IMR-90 (cell line): ENCODE measurements around the gene BST1. TPM values are rescaled to one million over a fixed set of nuclear protein-coding genes. Genes with fewer than 3 reads are reported as not detected.

Experiments used
- ATAC-seq: fragments of 200-7000 bp; cut with Tn5 transposase; 2 replicates; pipeline ENCODE4 v1.9.1; 2020; ENCODE audit warnings: low read depth, mild to moderate bottlenecking, moderate library complexity
- BruUV-seq: library from RNA; stranded (reverse); fragments of 400-500 nt; replicated peaks from 2 replicates; lab custom pipeline; 2021; lab: Mats Ljungman, UMichigan
- CTCF ChIA-PET: fragments of 300-600 bp; formaldehyde crosslinking; extraction: SDS; loops from one replicate; lab custom pipeline; 2021; ENCODE audit warnings: antibody characterized with exemption; lab: Yijun Ruan, JAX
- POLR2A ChIA-PET: fragments of 300-600 bp; sonication (Branson Sonifier 250); formaldehyde crosslinking; loops from one replicate; lab custom pipeline; 2022; ENCODE audit warnings: antibody characterized with exemption; ENCODE audit not compliant: unreplicated experiment; lab: Charles Lee
- DNase-seq: peaks from one replicate; pipeline ENCODE4 v3.0.0; 2013
- H2AFZ ChIP-seq: replicated peaks from 2 replicates; pipeline ENCODE3; 2013; ENCODE audit warnings: low read length, mild to moderate bottlenecking; ENCODE audit not compliant: poor library complexity
- H2AK5ac ChIP-seq: 2 replicates; pipeline ENCODE4 v1.6.1; 2013; ENCODE audit warnings: low read depth, low read length, inconsistent platforms
- H2AK9ac ChIP-seq: replicated peaks from 2 replicates; pipeline ENCODE3; 2013; ENCODE audit warnings: mild to moderate bottlenecking, low read depth, low read length, moderate library complexity; ENCODE audit not compliant: poor library complexity
- H2BK120ac ChIP-seq: 2 replicates; pipeline ENCODE4 v1.6.1; 2013; ENCODE audit warnings: low read depth, low read length, inconsistent platforms
- H2BK15ac ChIP-seq: 3 replicates; pipeline ENCODE4 v1.6.1; 2013; ENCODE audit warnings: low read depth, low read length, inconsistent platforms
- H2BK20ac ChIP-seq: 2 replicates; pipeline ENCODE4 v1.6.1; 2013; ENCODE audit warnings: low read depth, mild to moderate bottlenecking, inconsistent platforms, low read length, moderate library complexity
- H2BK5ac ChIP-seq: 2 replicates; pipeline ENCODE4 v1.6.1; 2013; ENCODE audit warnings: mild to moderate bottlenecking, low read depth, low read length, inconsistent platforms; ENCODE audit not compliant: poor library complexity, severe bottlenecking
- H3K14ac ChIP-seq: replicated peaks from 2 replicates; pipeline ENCODE4 v1.6.1; 2013; ENCODE audit warnings: low read depth, low read length, inconsistent platforms
- H3K18ac ChIP-seq: 2 replicates; pipeline ENCODE4 v1.6.1; 2013; ENCODE audit warnings: low read depth, low read length, control low read depth
- H3K23ac ChIP-seq: 2 replicates; pipeline ENCODE4 v1.6.1; 2013; ENCODE audit warnings: low read depth, low read length, inconsistent platforms
- H3K27ac ChIP-seq: 2 replicates; pipeline ENCODE4 v1.5.1; 2013; ENCODE audit warnings: mild to moderate bottlenecking, control low read depth, low read length; ENCODE audit not compliant: insufficient read depth
- H3K27me3 ChIP-seq: 2 replicates; pipeline ENCODE4 v1.6.1; 2013; ENCODE audit warnings: low read length; ENCODE audit not compliant: control insufficient read depth, insufficient read depth
- H3K36me3 ChIP-seq: 2 replicates; pipeline ENCODE4 v1.6.1; 2013; ENCODE audit warnings: low read length, mixed read lengths; ENCODE audit not compliant: control insufficient read depth, insufficient read depth
- H3K4ac ChIP-seq: 2 replicates; pipeline ENCODE4 v1.6.1; 2013; ENCODE audit warnings: low read depth, low read length, inconsistent platforms
- H3K4me1 ChIP-seq: 2 replicates; pipeline ENCODE4 v1.6.1; 2013; ENCODE audit warnings: low read length, mixed read lengths; ENCODE audit not compliant: control insufficient read depth, insufficient read depth
- H3K4me2 ChIP-seq: 2 replicates; pipeline ENCODE4 v1.6.1; 2013; ENCODE audit warnings: low read depth, mild to moderate bottlenecking, control low read depth, low read length, moderate library complexity
- H3K4me3 ChIP-seq: 2 replicates; pipeline ENCODE4 v1.5.1; 2013; ENCODE audit warnings: low read depth, mild to moderate bottlenecking, control low read depth, low read length, moderate library complexity; ENCODE audit not compliant: insufficient read depth
- H3K56ac ChIP-seq: 2 replicates; pipeline ENCODE4 v1.6.1; 2013; ENCODE audit warnings: low read length, inconsistent platforms; ENCODE audit not compliant: insufficient read depth; ENCODE audit errors: extremely low read depth
- H3K79me1 ChIP-seq, 2 experiments: 2 replicates each; pipeline ENCODE4 v1.6.1; 2013; ENCODE audit warnings: low read length in 2 of 2, inconsistent platforms in 1 of 2, low read depth in 1 of 2
- H3K9ac ChIP-seq: 2 replicates; pipeline ENCODE4 v1.6.1; 2013; ENCODE audit warnings: low read depth, low read length, control low read depth
- H3K9me1 ChIP-seq: 2 replicates; pipeline ENCODE4 v1.6.1; 2013; ENCODE audit warnings: low read length, inconsistent platforms; ENCODE audit not compliant: insufficient read depth
- H3K9me3 ChIP-seq: 2 replicates; pipeline ENCODE4 v1.6.1; 2013; ENCODE audit warnings: low read length; ENCODE audit not compliant: control insufficient read depth, insufficient read depth
- H4K20me1 ChIP-seq: 2 replicates; pipeline ENCODE4 v1.6.1; 2013; ENCODE audit warnings: low read length, inconsistent platforms; ENCODE audit not compliant: insufficient read depth
- H4K5ac ChIP-seq: 2 replicates; pipeline ENCODE4 v1.6.1; 2013; ENCODE audit warnings: mild to moderate bottlenecking, low read depth, low read length, control low read depth
- H4K8ac ChIP-seq, 2 experiments: 2 replicates each; pipeline ENCODE4 v1.6.1; 2013; ENCODE audit warnings: low read depth in 2 of 2, low read length in 2 of 2, control low read depth in 1 of 2, inconsistent platforms in 1 of 2
- H4K91ac ChIP-seq: 2 replicates; pipeline ENCODE4 v1.6.1; 2013; ENCODE audit warnings: low read depth, low read length, inconsistent platforms; ENCODE audit not compliant: insufficient read depth
- CEBPB ChIP-seq: IDR thresholded peaks from 2 replicates; pipeline ENCODE4 v1.6.1; 2012; ENCODE audit warnings: low read depth, low read length, improper control_type of control experiment
- CHD1 ChIP-seq: IDR thresholded peaks from 2 replicates; pipeline ENCODE4 v1.6.1; 2012; ENCODE audit warnings: low read depth, low read length, improper control_type of control experiment
- MAFK ChIP-seq: IDR thresholded peaks from 2 replicates; pipeline ENCODE4 v1.6.1; 2012; ENCODE audit warnings: low read depth, low read length, improper control_type of control experiment
- MAZ ChIP-seq: IDR thresholded peaks from 2 replicates; pipeline ENCODE4 v1.6.1; 2012; ENCODE audit warnings: low read depth, mild to moderate bottlenecking, low read length, improper control_type of control experiment, moderate library complexity, borderline replicate concordance
- MXI1 ChIP-seq: IDR thresholded peaks from 2 replicates; pipeline ENCODE4 v1.6.1; 2012; ENCODE audit warnings: low read depth, mild to moderate bottlenecking, low read length, moderate library complexity, borderline replicate concordance
- NFE2L2 ChIP-seq: fragments of 150-350 bp; IDR thresholded peaks from 2 replicates; pipeline ENCODE4 v1.6.1; 2016; ENCODE audit warnings: low read depth, mild to moderate bottlenecking, low read length
- RAD21 ChIP-seq: IDR thresholded peaks from 2 replicates; pipeline ENCODE4 v1.6.1; 2012; ENCODE audit warnings: low read length, improper control_type of control experiment
- SMC3 ChIP-seq: fragments of 150-350 bp; IDR thresholded peaks from 2 replicates; pipeline ENCODE4 v1.6.1; 2016; ENCODE audit warnings: low read depth, mild to moderate bottlenecking, antibody characterized with exemption, low read length, moderate library complexity
- dilution Hi-C: fragments of 300-500 bp; cut with HindIII; formaldehyde crosslinking; loops from one replicate; pipeline ENCODE4 v1.14.3; 2018; ENCODE audit warnings: low sequenced_read_pairs; ENCODE audit not compliant: unreplicated experiment
- in situ Hi-C: fragments of 300-500 bp; cut with MboI; formaldehyde crosslinking; loops from 3 replicates; pipeline ENCODE4 v1.14.3; 2019; ENCODE audit warnings: low sequenced_read_pairs, inconsistent platforms, mixed read lengths
- intact Hi-C: fragments of 100-400 bp; cut with micrococcal nuclease; formaldehyde crosslinking; loops from 2 replicates; pipeline ENCODE4 v1.10.0; 2022
- polyA plus RNA-seq, 3 experiments: library from polyadenylated mRNA; depleted of rRNA; stranded (reverse); fragments of >200 nt; gene quantifications; 2 replicates each; pipeline ENCODE4 v1.2.3, GENCODE V29; 2012; ENCODE audit warnings: low replicate concordance in 1 of 3
- total RNA-seq: library from RNA; depleted of rRNA; stranded (reverse); fragments of >200 nt; gene quantifications from 2 replicates; pipeline ENCODE4 v1.2.3, GENCODE V29; 2012
- TF ChIP-seq, protein P1 (sequence below): conservative IDR thresholded peaks from 2 replicates; pipeline ENCODE4 v1.5.1; 2012; ENCODE audit warnings: mild to moderate bottlenecking, low read depth, low read length, improper control_type of control experiment
- TF ChIP-seq, protein P2 (sequence below): fragments of 150-350 bp; IDR thresholded peaks from 2 replicates; pipeline ENCODE4 v1.6.1; 2017; ENCODE audit warnings: mild to moderate bottlenecking, antibody characterized with exemption, low read length, low read depth

The BST1 gene
- total and polyA plus RNA-seq, 2 of the 4 experiments (the other 2 are of a cell fraction) = 6.6 to 11.1 TPM

DNA sequence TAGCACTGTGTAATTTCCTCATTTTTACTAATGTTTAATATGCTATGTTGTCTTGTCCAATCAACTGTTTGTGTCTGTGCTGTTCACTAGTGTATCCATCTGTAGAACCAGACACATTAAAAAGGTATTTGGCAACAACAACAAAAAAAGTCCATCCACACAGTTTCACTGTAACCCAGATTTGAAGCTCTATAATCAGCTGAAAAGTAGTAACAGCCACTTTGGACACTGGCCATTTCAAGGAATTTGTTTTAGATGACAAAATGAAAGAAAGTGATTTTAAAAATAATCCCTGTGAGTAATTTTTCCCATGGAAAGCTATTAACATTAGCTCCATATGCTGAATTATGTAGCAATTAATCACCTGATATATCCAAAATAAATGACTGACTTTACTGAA is 45.5 kb upstream of the BST1 start:
- H2AK9ac ChIP-seq = no peak overlapping the region
- H3K36me3 ChIP-seq = no peaks in the 10 kb centered on the region
- no peak overlapping the region for H2AK5ac ChIP-seq
- H3K14ac ChIP-seq = no peak overlapping the region
- H3K56ac ChIP-seq = no peak overlapping the region
- no peak overlapping the region for H3K9ac ChIP-seq
- peak overlapping the region; percentile 45 for H3K4me2 ChIP-seq
- no TSS peak for BruUV-seq
- peaks cover 7% of the 10 kb centered on the region; the same call in 1 of the 2 replicates for H4K20me1 ChIP-seq
- H3K4me3 ChIP-seq = no peak overlapping the region
- no peaks in the 10 kb centered on the region for H3K9me3 ChIP-seq
- POLR2A ChIA-PET = no interaction called here
- no peak overlapping the region for H2AFZ ChIP-seq
- no peaks in the 10 kb centered on the region for H3K9me1 ChIP-seq
- no peak overlapping the region for H3K18ac ChIP-seq
- no peak overlapping the region for H2BK120ac ChIP-seq
- H2BK5ac ChIP-seq = peak overlapping the region; percentile 48
- H4K91ac ChIP-seq = no peak overlapping the region
- H3K4ac ChIP-seq = no peak overlapping the region
- DNase-seq (no peak), ATAC-seq (no peak)
- no peak overlapping the region for H2BK15ac ChIP-seq
- no peak overlapping the region for H3K27ac ChIP-seq
- H2BK20ac ChIP-seq = no peak overlapping the region
- H3K4me1 ChIP-seq = peaks cover 17% of the 10 kb centered on the region
- TF ChIP-seq, protein P1, sequence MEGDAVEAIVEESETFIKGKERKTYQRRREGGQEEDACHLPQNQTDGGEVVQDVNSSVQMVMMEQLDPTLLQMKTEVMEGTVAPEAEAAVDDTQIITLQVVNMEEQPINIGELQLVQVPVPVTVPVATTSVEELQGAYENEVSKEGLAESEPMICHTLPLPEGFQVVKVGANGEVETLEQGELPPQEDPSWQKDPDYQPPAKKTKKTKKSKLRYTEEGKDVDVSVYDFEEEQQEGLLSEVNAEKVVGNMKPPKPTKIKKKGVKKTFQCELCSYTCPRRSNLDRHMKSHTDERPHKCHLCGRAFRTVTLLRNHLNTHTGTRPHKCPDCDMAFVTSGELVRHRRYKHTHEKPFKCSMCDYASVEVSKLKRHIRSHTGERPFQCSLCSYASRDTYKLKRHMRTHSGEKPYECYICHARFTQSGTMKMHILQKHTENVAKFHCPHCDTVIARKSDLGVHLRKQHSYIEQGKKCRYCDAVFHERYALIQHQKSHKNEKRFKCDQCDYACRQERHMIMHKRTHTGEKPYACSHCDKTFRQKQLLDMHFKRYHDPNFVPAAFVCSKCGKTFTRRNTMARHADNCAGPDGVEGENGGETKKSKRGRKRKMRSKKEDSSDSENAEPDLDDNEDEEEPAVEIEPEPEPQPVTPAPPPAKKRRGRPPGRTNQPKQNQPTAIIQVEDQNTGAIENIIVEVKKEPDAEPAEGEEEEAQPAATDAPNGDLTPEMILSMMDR = no peak
- TF ChIP-seq NFE2L2 (no peak), CHD1 (no peak), MXI1 (no peak), MAFK (no peak), SMC3 (no peak), RAD21 (no peak), CEBPB (no peak), MAZ (no peak)
- TF ChIP-seq, protein P2, sequence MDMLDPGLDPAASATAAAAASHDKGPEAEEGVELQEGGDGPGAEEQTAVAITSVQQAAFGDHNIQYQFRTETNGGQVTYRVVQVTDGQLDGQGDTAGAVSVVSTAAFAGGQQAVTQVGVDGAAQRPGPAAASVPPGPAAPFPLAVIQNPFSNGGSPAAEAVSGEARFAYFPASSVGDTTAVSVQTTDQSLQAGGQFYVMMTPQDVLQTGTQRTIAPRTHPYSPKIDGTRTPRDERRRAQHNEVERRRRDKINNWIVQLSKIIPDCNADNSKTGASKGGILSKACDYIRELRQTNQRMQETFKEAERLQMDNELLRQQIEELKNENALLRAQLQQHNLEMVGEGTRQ = no peak
- no peak overlapping the region; the same call in 1 of the 2 replicates for H3K23ac ChIP-seq
- CTCF ChIA-PET = interaction anchor here (1.6 kb wide), 1 partner anchor 23 kb away, joined by 3 read pairs; no protein-coding TSS in a partner anchor
- dilution Hi-C loops (no loop called here), in situ Hi-C loops (no loop called here), intact Hi-C loops (no loop called here)
- H3K79me1 ChIP-seq = peaks cover 7 to 24% of the 10 kb centered on the region in 2 experiments; a peak in 3 of 4 replicates
- no peak overlapping the region for H4K8ac ChIP-seq
- H4K5ac ChIP-seq = no peak overlapping the region
- no peaks in the 10 kb centered on the region for H3K27me3 ChIP-seq
